Bronchial epithelial cell (primary cell): ENCODE results near the gene CTXN1. TPM values are rescaled to one million over a fixed set of nuclear protein-coding genes. Genes with fewer than 3 reads are reported as not detected.
A peak's percentile ranks its signal among the peaks of the same experiment; 100 is the strongest.

Experiments
- DNase-seq: peaks from one replicate; pipeline ENCODE4 v3.0.0-alpha.2; 2010; ENCODE audit warnings: low read depth
- FAIRE-seq: peaks from 2 replicates; lab custom pipeline; 2011; peaks lifted over from hg19 to GRCh38; lab: Jason Lieb, UNC
- H3K27me3 ChIP-seq: 2 replicates; pipeline ENCODE4 v1.5.1; 2011; ENCODE audit warnings: low read length; ENCODE audit not compliant: control insufficient read depth, insufficient read depth
- H3K36me3 ChIP-seq: 2 replicates; pipeline ENCODE4 v1.5.1; 2011; ENCODE audit warnings: low read length; ENCODE audit not compliant: control insufficient read depth, insufficient read depth
- H3K4me3 ChIP-seq: 2 replicates; pipeline ENCODE4 v1.5.1; 2011; ENCODE audit warnings: mild to moderate bottlenecking, low read depth, low read length, control low read depth
- CTCF ChIP-seq: IDR thresholded peaks from 2 replicates; pipeline ENCODE4 v1.5.1; 2011; ENCODE audit warnings: mild to moderate bottlenecking, moderate library complexity, low read length, control low read depth, inconsistent platforms; ENCODE audit not compliant: insufficient read depth, severe bottlenecking
- total RNA-seq: library from RNA; depleted of rRNA; stranded (reverse); fragments of >200 nt; gene quantifications from 2 replicates; pipeline ENCODE4 v1.2.1, GENCODE V29; 2014

The CTXN1 gene
- total RNA-seq: 0.26 and 0.77 TPM in 2 replicates

GRCh38 chr19:7926021-7926726, at the start of gene CTXN1:
Gene CTXN1, minus strand, starts transcription at chr19:7926135. Its CDS starts 597 bp downstream, at chr19:7925538.
- H3K4me3 ChIP-seq: peak within 1 kb of the TSS; percentile 33
- peaks cover 13% of the 10 kb centered on the region for H3K36me3 ChIP-seq
- FAIRE-seq (no peak), DNase-seq (no peak)
- no peak for TF ChIP-seq CTCF
- H3K27me3 ChIP-seq: no peaks in the 10 kb centered on the region

- no peak for FAIRE-seq
- no peak for TF ChIP-seq CTCF
These were observed 49.1 kb upstream of the CTXN1 start for GRCh38 chr19:7975037-7975436.

DNA sequence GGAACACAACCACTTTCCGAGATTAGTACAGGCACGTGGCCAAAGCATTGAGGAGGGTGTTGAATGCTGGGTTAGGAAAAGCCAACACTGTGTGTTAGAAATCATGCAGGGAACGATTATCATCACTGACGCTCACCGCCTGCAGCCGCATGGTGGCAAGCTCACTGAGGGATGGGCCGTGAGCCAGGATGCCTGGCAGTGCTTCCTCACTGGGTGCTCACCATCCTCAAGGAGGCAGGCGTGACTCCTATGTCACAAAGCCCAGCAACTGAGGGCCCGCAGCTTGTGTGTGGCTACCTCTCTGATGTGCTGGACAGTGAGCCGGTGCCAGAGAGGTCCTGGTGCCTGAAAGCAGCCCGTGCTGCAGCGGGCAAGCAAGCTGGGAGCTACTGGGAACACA, 47.9 kb upstream of the CTXN1 start:
- H3K4me3 ChIP-seq: no peak overlapping the region
- FAIRE-seq: no peak
- TF ChIP-seq CTCF: no peak
- DNase-seq: no peak
- peaks cover 26% of the 10 kb centered on the region for H3K36me3 ChIP-seq
- no peaks in the 10 kb centered on the region for H3K27me3 ChIP-seq

More at GRCh38 chr19:7975037-7975436, 49.1 kb upstream of the CTXN1 start:
- no peak for DNase-seq
- Histone ChIP-seq H3K36me3 (peaks cover 27% of the 10 kb centered on the region), H3K4me3 (no peak overlapping the region), H3K27me3 (no peaks in the 10 kb centered on the region)

DNA sequence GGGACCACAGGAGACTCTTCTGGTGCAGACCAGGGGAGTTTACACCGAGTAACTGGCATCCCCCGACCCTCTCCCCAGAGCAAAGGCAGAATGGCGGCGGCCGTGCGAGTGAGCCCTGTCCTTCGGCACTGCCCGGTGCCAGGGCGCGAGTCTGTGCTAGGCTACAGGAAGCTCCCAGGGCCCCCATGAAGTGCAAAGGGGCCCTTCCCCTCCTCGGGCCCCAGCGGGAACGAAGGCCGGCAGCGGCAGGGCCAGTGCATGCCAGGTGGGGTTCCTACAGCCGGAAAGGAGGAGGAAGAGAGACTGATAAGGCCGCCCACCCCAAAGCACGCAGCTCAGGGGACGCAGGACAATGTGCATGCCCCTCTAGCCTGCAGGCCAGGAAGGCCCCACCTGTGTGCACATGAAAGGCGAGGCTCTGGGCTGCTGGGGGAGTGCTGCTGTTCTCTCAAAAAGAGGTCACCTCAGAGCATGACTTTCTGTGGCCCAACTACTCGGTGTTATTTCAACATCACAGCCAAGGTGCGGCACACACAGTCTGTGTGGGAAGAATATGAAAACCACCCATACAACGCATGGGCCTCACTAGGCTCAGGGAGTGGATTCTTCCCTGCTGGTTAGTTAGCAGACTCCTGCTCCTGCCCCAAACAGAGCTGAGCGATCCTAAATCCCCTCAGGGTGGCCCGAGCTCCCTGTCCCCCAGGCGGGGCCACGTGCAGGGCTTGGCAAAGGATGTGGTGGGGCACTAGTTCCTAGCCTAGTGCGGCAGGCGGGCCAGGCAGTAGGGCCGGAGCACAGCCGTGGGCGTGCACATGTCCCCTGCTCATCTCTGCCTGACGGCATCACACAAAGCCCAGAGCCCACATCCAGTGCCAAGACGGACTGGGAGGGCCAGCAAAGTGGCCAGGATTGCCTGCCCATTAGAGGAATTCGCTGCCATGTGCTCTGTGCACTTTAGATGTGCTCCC, 45.9 kb upstream of the CTXN1 start:
- no peak for FAIRE-seq
- Histone ChIP-seq H3K4me3 (no peak overlapping the region), H3K36me3 (peaks cover 29% of the 10 kb centered on the region), H3K27me3 (no peaks in the 10 kb centered on the region)
- no peak for DNase-seq
- no peak for TF ChIP-seq CTCF

DNA sequence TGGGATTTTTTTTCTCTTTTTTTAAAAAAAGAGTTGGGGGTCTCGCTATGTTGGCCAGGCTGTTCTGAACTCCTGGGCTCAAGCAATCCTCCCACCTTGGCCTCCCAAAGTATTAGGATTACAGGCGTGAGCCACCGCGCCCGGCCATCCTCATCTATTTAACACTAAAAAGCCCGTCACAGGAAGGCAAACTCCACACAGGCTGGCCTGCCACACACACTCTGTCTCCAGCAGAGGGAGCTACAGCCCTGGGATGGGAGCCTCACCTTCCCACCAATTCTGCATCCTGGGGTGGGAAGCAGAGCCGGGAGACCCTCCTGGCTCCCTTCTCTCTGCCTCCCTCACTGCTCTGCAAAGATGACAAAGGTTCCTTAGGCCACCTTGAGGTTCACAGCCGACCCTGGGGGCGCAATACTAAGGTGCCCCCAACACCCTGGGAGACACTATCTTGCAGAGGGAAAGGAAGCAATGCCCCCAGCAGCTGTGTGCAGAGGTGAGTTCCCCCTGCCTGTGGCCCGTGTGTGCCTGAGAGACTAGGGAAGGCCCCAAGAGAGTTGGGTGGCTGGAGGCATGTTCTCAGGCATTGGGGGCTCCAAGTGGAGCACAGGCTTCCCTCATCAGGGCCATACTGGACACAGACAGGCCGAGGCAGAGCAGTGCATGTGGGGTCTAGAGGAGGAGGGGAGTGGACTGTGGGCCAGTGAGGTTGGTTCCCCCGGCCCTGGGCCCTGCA, 44.9 kb upstream of the CTXN1 start:
- Histone ChIP-seq H3K27me3 (no peaks in the 10 kb centered on the region), H3K36me3 (peaks cover 28% of the 10 kb centered on the region), H3K4me3 (no peak overlapping the region)
- DNase-seq: peak; percentile 31
- peak; percentile 87 for TF ChIP-seq CTCF
- no peak for FAIRE-seq
